Neural crest cell (in vitro differentiated cells): Measurements from ENCODE around the gene NFE2L3. TPM values are rescaled to one million over a fixed set of nuclear protein-coding genes. Genes with fewer than 3 reads are reported as not detected.
A peak's percentile ranks its signal among the peaks of the same experiment; 100 is the strongest.
"Not testable (repeated sequence)": the region's sequence is repeated elsewhere in the genome, so short reads cannot be mapped to it uniquely, and the experiment has no call there.

ENCODE experiments used
- DNase-seq: peaks from one replicate; pipeline ENCODE4 v3.0.0; 2021; ENCODE audit warnings: low read depth, mixed read lengths, low spot score
- H3K27ac Mint-ChIP-seq: one replicate; pipeline ENCODE4 v1.8.0; 2021; ENCODE audit warnings: mild to moderate bottlenecking, mixed read lengths; ENCODE audit not compliant: unreplicated experiment
- H3K27me3 Mint-ChIP-seq: 2 replicates; pipeline ENCODE4 v1.8.0; 2021; ENCODE audit warnings: low read depth, mild to moderate bottlenecking, mixed read lengths
- H3K36me3 Mint-ChIP-seq: 2 replicates; pipeline ENCODE4 v1.8.0; 2021; ENCODE audit warnings: low read depth, mild to moderate bottlenecking, mixed read lengths
- H3K4me1 Mint-ChIP-seq: 2 replicates; pipeline ENCODE4 v1.8.0; 2021; ENCODE audit warnings: mixed read lengths
- H3K4me3 Mint-ChIP-seq: one replicate; pipeline ENCODE4 v1.8.0; 2021; ENCODE audit warnings: mild to moderate bottlenecking, mixed read lengths
- H3K9me3 Mint-ChIP-seq: 2 replicates; pipeline ENCODE4 v1.8.0; 2021; ENCODE audit warnings: mixed read lengths
- total RNA-seq: library from RNA; stranded (reverse); gene quantifications from 2 replicates; pipeline ENCODE4 v1.2.1, GENCODE V29; 2021
- TF ChIP-seq, protein P1 (sequence below): fragments of 200-600 bp; sonication (generic); conservative IDR thresholded peaks from 2 replicates; pipeline ENCODE4 v1.5.0; 2021; ENCODE audit warnings: antibody characterized with exemption, mild to moderate bottlenecking

The NFE2L3 gene
- total RNA-seq, 1 donor from 2014 or later = 2.4 TPM

DNA sequence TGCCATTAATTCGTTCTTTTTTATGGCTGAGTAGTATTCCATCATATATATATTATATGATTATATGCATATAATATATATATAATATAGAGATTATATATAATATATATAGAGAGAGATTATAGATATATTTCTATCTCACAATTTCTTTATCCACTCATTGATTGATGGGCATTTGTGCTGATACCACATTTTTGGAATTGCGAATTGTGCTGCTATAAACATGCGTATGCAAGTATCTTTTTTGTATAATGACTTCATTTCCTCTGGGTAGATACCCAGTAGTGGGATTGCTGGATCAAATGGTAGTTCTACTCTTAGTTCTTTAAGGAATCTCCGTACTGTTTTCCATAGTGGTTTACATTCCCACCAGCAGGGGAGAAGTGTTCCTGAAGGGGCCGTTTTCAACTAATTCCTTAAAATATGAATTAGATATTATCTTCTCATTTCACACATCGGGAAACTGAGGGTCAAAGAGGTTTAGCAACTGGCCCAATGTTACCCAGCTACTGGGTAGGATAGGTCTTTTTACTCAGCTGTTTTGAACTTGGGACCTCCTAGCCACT, 16.5 kb downstream of the NFE2L3 start:
- Mint-ChIP-seq H3K9me3 (no peaks in the 10 kb centered on the region), H3K36me3 (no peaks in the 10 kb centered on the region), H3K4me1 (peaks cover 3% of the 10 kb centered on the region), H3K4me3 (no peak overlapping the region), H3K27ac (no peak overlapping the region), H3K27me3 (no peaks in the 10 kb centered on the region)
- DNase-seq = no peak
- TF ChIP-seq, protein P1, sequence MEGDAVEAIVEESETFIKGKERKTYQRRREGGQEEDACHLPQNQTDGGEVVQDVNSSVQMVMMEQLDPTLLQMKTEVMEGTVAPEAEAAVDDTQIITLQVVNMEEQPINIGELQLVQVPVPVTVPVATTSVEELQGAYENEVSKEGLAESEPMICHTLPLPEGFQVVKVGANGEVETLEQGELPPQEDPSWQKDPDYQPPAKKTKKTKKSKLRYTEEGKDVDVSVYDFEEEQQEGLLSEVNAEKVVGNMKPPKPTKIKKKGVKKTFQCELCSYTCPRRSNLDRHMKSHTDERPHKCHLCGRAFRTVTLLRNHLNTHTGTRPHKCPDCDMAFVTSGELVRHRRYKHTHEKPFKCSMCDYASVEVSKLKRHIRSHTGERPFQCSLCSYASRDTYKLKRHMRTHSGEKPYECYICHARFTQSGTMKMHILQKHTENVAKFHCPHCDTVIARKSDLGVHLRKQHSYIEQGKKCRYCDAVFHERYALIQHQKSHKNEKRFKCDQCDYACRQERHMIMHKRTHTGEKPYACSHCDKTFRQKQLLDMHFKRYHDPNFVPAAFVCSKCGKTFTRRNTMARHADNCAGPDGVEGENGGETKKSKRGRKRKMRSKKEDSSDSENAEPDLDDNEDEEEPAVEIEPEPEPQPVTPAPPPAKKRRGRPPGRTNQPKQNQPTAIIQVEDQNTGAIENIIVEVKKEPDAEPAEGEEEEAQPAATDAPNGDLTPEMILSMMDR = no peak

DNA sequence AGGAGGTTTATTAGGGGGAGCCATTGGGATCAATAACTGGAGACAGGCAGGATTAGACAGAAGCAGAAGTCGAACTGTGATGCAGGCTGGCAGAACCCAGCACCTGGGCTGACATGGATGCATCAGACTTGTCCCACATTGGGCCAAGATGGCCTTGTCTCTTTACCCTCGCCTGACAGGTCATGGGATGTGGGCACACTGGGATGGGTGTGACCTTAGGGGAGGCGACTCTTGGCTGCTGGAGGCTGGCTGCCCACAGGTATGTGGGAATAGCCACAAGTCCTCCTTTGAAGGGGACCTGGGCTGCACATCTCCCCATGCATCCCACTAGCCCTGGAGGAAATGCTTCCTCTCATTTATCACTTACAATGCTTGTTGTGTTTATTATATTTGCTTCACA, 17.3 kb downstream of the NFE2L3 start:
- Mint-ChIP-seq H3K4me3 (no peak overlapping the region), H3K36me3 (peaks cover 3% of the 10 kb centered on the region), H3K27ac (peak overlapping the region; percentile 12), H3K27me3 (peaks cover 4% of the 10 kb centered on the region), H3K4me1 (peaks cover 3% of the 10 kb centered on the region), H3K9me3 (no peaks in the 10 kb centered on the region)
- TF ChIP-seq, protein P1 = no peak
- DNase-seq = no peak

DNA sequence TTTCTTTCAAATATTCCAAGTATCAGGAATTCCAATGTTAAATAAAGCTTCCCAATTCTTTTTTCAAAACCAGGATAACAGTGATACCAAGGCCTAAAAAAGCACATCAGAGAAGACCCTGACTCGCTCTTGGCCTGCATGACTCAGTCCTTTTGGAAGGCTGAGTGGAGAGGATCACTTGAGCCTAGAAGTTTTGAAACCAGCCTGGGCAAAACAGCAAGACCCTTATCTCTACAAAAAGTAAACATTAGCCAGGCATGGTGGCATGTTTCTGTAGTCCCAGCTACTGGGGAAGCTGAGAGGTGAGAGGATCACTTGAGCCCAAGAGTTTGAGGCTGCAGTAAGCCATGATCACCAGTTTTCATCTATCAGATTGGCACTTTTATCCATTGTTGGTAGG, 18.7 kb downstream of the NFE2L3 start:
- Mint-ChIP-seq H3K9me3 (no peaks in the 10 kb centered on the region), H3K4me1 (peaks cover 3% of the 10 kb centered on the region), H3K36me3 (peaks cover 3% of the 10 kb centered on the region), H3K27me3 (peaks cover 5% of the 10 kb centered on the region), H3K4me3 (no peak overlapping the region), H3K27ac (no peak overlapping the region)
- TF ChIP-seq, protein P1 = no peak
- DNase-seq = no peak

DNA sequence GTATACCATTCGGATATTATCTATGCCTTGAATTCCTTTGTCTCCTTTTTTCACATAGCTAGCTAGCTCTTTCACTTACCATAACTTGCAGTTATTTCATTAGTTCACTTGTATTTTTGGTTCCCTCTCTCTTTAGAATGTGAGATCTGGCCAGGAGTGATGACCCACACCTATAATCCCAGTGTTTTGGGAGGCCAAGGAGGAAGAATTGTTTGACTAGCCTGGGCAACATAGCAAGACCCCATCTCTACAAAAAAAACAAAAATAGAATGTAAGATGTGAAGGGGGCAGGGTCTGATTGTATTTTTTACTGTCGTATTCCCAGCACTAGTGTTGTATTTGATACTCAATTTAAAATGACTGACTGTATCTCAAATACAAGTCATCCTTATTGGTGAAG, 19.6 kb downstream of the NFE2L3 start:
- Mint-ChIP-seq H3K4me1 (peaks cover 3% of the 10 kb centered on the region), H3K27me3 (peaks cover 5% of the 10 kb centered on the region), H3K27ac (no peak overlapping the region), H3K36me3 (peaks cover 3% of the 10 kb centered on the region), H3K9me3 (no peaks in the 10 kb centered on the region), H3K4me3 (no peak overlapping the region)
- TF ChIP-seq, protein P1 = no peak
- DNase-seq = no peak

DNA sequence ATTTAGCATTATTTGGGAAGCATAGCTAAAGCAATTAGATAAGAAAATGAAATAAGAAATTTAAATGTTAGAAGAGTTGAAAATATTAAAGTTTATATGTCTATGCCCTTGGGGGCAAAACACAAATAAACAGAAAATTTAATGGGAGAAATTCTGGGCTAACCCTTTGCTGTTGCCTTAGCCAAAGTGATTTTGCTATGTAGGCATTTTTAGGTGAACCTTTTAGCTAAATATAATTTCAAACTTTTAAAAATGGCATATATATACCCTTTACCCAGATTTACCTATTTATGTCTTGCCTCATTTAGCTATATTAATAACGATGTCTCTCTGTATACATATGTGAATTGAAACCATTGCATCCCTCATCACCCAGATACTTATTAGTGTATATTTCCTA, 20.1 kb downstream of the NFE2L3 start:
- TF ChIP-seq, protein P1 = no peak
- H3K4me3 Mint-ChIP-seq = no peak overlapping the region
- peaks cover 3% of the 10 kb centered on the region for H3K36me3 Mint-ChIP-seq
- DNase-seq = no peak
- no peaks in the 10 kb centered on the region for H3K4me1 Mint-ChIP-seq
- no peaks in the 10 kb centered on the region for H3K9me3 Mint-ChIP-seq
- no peak overlapping the region for H3K27ac Mint-ChIP-seq
- H3K27me3 Mint-ChIP-seq = peaks cover 5% of the 10 kb centered on the region

DNA sequence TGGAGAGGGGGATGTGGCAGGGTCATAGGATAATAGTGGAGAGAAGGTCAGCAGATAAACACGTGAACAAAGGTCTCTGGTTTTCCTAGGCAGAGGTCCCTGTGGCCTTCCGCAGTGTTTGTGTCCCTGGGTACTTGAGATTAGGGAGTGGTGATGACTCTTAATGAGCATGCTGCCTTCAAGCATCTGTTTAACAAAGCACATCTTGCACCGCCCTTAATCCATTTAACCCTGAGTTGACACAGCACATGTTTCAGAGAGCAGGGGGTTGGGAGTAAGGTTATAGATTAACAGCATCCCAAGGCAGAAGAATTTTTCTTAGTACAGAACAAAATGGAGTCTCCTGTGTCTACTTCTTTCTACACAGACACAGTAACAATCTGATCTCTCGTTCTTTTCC, 23.9 kb downstream of the NFE2L3 start:
- not testable (repeated sequence) for H3K27ac Mint-ChIP-seq, DNase-seq, H3K4me3 Mint-ChIP-seq

DNA sequence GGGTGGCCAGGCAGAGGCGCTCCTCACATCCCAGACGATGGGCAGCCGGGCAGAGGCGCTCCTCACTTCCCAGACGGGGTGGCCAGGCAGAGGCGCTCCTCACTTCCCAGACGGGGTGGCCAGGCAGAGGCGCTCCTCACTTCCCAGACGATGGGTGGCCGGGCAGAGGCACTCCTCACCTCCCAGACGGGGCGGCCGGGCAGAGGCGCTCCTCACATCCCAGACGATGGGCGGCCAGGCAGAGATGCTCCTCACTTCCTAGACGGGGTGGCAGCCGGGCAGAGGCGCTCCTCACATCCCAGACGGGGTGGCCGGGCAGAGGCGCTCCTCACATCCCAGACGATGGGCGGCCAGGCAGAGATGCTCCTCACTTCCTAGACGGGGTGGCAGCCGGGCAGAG, 24.7 kb downstream of the NFE2L3 start:
- not testable (repeated sequence) for H3K4me1 Mint-ChIP-seq, H3K9me3 Mint-ChIP-seq, DNase-seq, H3K4me3 Mint-ChIP-seq, H3K27ac Mint-ChIP-seq, H3K36me3 Mint-ChIP-seq
- H3K27me3 Mint-ChIP-seq = peaks cover 13% of the 10 kb centered on the region

More for the DNA sequence above, 23.9 kb downstream of the NFE2L3 start:
- not testable (repeated sequence) for H3K27me3 Mint-ChIP-seq, H3K9me3 Mint-ChIP-seq, H3K4me1 Mint-ChIP-seq, H3K36me3 Mint-ChIP-seq

DNA sequence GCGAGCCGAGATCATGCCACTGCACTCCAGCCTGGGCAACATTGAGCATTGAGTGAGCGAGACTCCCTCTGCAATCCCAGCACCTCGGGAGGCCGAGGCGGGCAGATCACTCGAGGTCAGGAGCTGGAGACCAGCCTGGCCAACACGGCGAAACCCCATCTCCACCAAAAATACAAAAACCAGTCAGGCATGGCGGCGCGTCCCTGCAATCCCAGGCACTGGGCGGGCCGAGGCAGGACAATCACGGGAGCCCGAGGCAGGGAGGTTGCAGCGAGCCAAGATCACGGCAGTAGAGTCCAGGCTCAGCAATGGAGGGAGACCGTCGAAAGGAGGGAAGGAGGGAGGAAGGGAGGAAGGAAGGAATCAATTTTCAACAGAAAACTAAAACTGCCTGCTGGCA, 25.3 kb downstream of the NFE2L3 start:
- peak overlapping the region; percentile 11 for H3K4me3 Mint-ChIP-seq
- H3K9me3 Mint-ChIP-seq, H3K4me1 Mint-ChIP-seq, H3K36me3 Mint-ChIP-seq, DNase-seq: not testable (repeated sequence)
- peaks cover 14% of the 10 kb centered on the region for H3K27me3 Mint-ChIP-seq
- peak overlapping the region; percentile 72 for H3K27ac Mint-ChIP-seq
